H9 (cell line): Measurements from ENCODE around the gene RPRD1B. TPM values are rescaled to one million over a fixed set of nuclear protein-coding genes. Genes with fewer than 3 reads are reported as not detected.

Experiments
- DNase-seq: peaks from one replicate; pipeline ENCODE4 v3.0.0-alpha.2; 2017
- H2AFZ ChIP-seq: one replicate; pipeline ENCODE4 v1.6.1; 2013; ENCODE audit warnings: mild to moderate bottlenecking, low read length, control low read depth, moderate library complexity
- H2AK5ac ChIP-seq: 2 replicates; pipeline ENCODE4 v1.6.1; 2013; ENCODE audit warnings: low read length, control low read depth, mixed read lengths; ENCODE audit not compliant: insufficient read length
- H2BK120ac ChIP-seq: one replicate; pipeline ENCODE4 v1.6.1; 2013; ENCODE audit warnings: low read depth, mild to moderate bottlenecking, low read length, control low read depth, inconsistent platforms; ENCODE audit not compliant: poor library complexity, severe bottlenecking
- H2BK12ac ChIP-seq: 2 replicates; pipeline ENCODE4 v1.6.1; 2013; ENCODE audit warnings: low read length, control low read depth, mixed read lengths, low read depth; ENCODE audit not compliant: insufficient read length
- H2BK15ac ChIP-seq: 2 replicates; pipeline ENCODE4 v1.6.1; 2013; ENCODE audit warnings: low read depth, low read length, control low read depth
- H2BK20ac ChIP-seq: one replicate; pipeline ENCODE4 v1.6.1; 2013; ENCODE audit warnings: low read depth, mild to moderate bottlenecking, low read length, control low read depth, inconsistent platforms; ENCODE audit not compliant: poor library complexity, severe bottlenecking
- H2BK5ac ChIP-seq: 2 replicates; pipeline ENCODE4 v1.6.1; 2013; ENCODE audit warnings: low read length, control low read depth, mixed read lengths; ENCODE audit not compliant: insufficient read length
- H3K14ac ChIP-seq: 2 replicates; pipeline ENCODE4 v1.6.1; 2013; ENCODE audit warnings: low read length, control low read depth; ENCODE audit not compliant: insufficient read depth
- H3K18ac ChIP-seq: 2 replicates; pipeline ENCODE4 v1.6.1; 2013; ENCODE audit warnings: low read depth, mild to moderate bottlenecking, mixed read lengths, low read length, control low read depth; ENCODE audit not compliant: insufficient read length
- H3K23ac ChIP-seq: 2 replicates; pipeline ENCODE4 v1.6.1; 2013; ENCODE audit warnings: low read length, control low read depth, mixed read lengths, low read depth; ENCODE audit not compliant: insufficient read length
- H3K23me2 ChIP-seq: 2 replicates; pipeline ENCODE4 v1.6.1; 2013; ENCODE audit warnings: low read depth, mild to moderate bottlenecking, mixed read lengths, low read length, control low read depth; ENCODE audit not compliant: insufficient read length, poor library complexity, severe bottlenecking
- H3K27ac ChIP-seq: 2 replicates; pipeline ENCODE4 v1.5.1; 2013; ENCODE audit warnings: low read length, control low read depth, mixed read lengths, low read depth; ENCODE audit not compliant: insufficient read length
- H3K27me3 ChIP-seq: 2 replicates; pipeline ENCODE4 v1.6.1; 2013; ENCODE audit warnings: low read length, control low read depth, inconsistent platforms; ENCODE audit not compliant: insufficient read depth
- H3K4ac ChIP-seq: 2 replicates; pipeline ENCODE4 v1.6.1; 2013; ENCODE audit warnings: low read depth, mild to moderate bottlenecking, control low read depth, inconsistent platforms, low read length, moderate library complexity
- H3K4me1 ChIP-seq: 2 replicates; pipeline ENCODE4 v1.6.1; 2013; ENCODE audit warnings: low read length, control low read depth, inconsistent platforms; ENCODE audit not compliant: insufficient read depth
- H3K4me2 ChIP-seq: 2 replicates; pipeline ENCODE4 v1.6.1; 2013; ENCODE audit warnings: low read length, control low read depth, mixed read lengths; ENCODE audit not compliant: insufficient read length, insufficient read depth
- H3K56ac ChIP-seq: 2 replicates; pipeline ENCODE4 v1.6.1; 2013; ENCODE audit warnings: low read depth, mild to moderate bottlenecking, mixed read lengths, low read length, control low read depth; ENCODE audit not compliant: insufficient read length
- H3K79me1 ChIP-seq: 2 replicates; pipeline ENCODE4 v1.6.1; 2013; ENCODE audit warnings: low read depth, mild to moderate bottlenecking, moderate library complexity, low read length, control low read depth, inconsistent platforms; ENCODE audit not compliant: insufficient read depth, poor library complexity, severe bottlenecking
- H3K79me2 ChIP-seq: 2 replicates; pipeline ENCODE4 v1.6.1; 2013; ENCODE audit warnings: low read length, control low read depth, inconsistent platforms; ENCODE audit not compliant: insufficient read depth
- H3K9ac ChIP-seq: 2 replicates; pipeline ENCODE4 v1.6.1; 2013; ENCODE audit warnings: low read length, control low read depth, mixed read lengths; ENCODE audit not compliant: insufficient read length; ENCODE audit errors: extremely low read depth
- H3K9me3 ChIP-seq: one replicate; pipeline ENCODE4 v1.6.1; 2013; ENCODE audit warnings: low read depth, low read length, inconsistent platforms; ENCODE audit not compliant: control insufficient read depth
- H3T11ph ChIP-seq: one replicate; pipeline ENCODE4 v1.6.1; 2013; ENCODE audit warnings: mild to moderate bottlenecking, low read length, control low read depth, inconsistent platforms
- H4K20me1 ChIP-seq: one replicate; pipeline ENCODE4 v1.6.1; 2013; ENCODE audit not compliant: control insufficient read depth, insufficient read length, insufficient read depth
- H4K5ac ChIP-seq: 2 replicates; pipeline ENCODE4 v1.6.1; 2013; ENCODE audit warnings: low read depth, mild to moderate bottlenecking, mixed read lengths, low read length, control low read depth; ENCODE audit not compliant: insufficient read length
- H4K8ac ChIP-seq: replicated peaks from 2 replicates; pipeline ENCODE4 v1.6.1; 2013; ENCODE audit warnings: low read length, control low read depth, mixed read lengths, low read depth; ENCODE audit not compliant: insufficient read length
- H4K91ac ChIP-seq: 2 replicates; pipeline ENCODE4 v1.6.1; 2013; ENCODE audit warnings: low read depth, mild to moderate bottlenecking, moderate library complexity, mixed read lengths, low read length, control low read depth; ENCODE audit not compliant: insufficient read length
- H3K27ac Mint-ChIP-seq, 3 experiments: 2 replicates in 2 of 3; 3 replicates in 1 of 3; pipeline ENCODE4 v1.8.0; 2020 to 2021; ENCODE audit warnings: mixed read lengths in 3 of 3, mild to moderate bottlenecking in 1 of 3, moderate library complexity in 1 of 3
- H3K27me3 Mint-ChIP-seq: 2 replicates; pipeline ENCODE4 v1.8.0; 2021; ENCODE audit warnings: low read depth, mild to moderate bottlenecking, moderate library complexity, mixed read lengths
- H3K36me3 Mint-ChIP-seq, 3 experiments: 2 replicates in 2 of 3; 3 replicates in 1 of 3; pipeline ENCODE4 v1.8.0; 2020 to 2021; ENCODE audit warnings: low read depth in 3 of 3, mixed read lengths in 3 of 3; ENCODE audit not compliant: insufficient read depth in 1 of 3
- H3K4me1 Mint-ChIP-seq, 2 experiments: 2 replicates each; pipeline ENCODE4 v1.8.0; 2020; ENCODE audit warnings: mixed read lengths in 2 of 2
- H3K4me3 Mint-ChIP-seq, 2 experiments: 2 replicates in 1 of 2; 3 replicates in 1 of 2; pipeline ENCODE4 v1.8.0; 2020 to 2021; ENCODE audit warnings: mild to moderate bottlenecking in 2 of 2, mixed read lengths in 2 of 2, moderate library complexity in 1 of 2
- H3K9me3 Mint-ChIP-seq, 2 experiments: 2 replicates in 1 of 2; 3 replicates in 1 of 2; pipeline ENCODE4 v1.8.0; 2020; ENCODE audit warnings: mild to moderate bottlenecking in 2 of 2, mixed read lengths in 2 of 2, moderate library complexity in 1 of 2
- WGBS: extraction: QIAGEN DNeasy Blood & Tissue Kit; methylation state at CpG from one replicate; pipeline ENCODE4 v1.1.7; 2013; ENCODE audit warnings: missing lambda C conversion rate, low lambda C conversion rate, mixed read lengths; ENCODE audit not compliant: insufficient read length; ENCODE audit errors: extremely low coverage; 5-methylcytosine and 5-hydroxymethylcytosine counted together
- total RNA-seq: library from RNA; stranded (reverse); gene quantifications from 2 replicates; pipeline ENCODE4 v1.2.1, GENCODE V29; 2021
- TF ChIP-seq, protein P1 (sequence below): fragments of 200-600 bp; sonication (generic); conservative IDR thresholded peaks from 3 replicates; pipeline ENCODE4 v1.8.0; 2021; ENCODE audit warnings: antibody characterized with exemption, mild to moderate bottlenecking

Gene RPRD1B
- total RNA-seq, 1 experiment from 2014 or later = 34.3 TPM

DNA sequence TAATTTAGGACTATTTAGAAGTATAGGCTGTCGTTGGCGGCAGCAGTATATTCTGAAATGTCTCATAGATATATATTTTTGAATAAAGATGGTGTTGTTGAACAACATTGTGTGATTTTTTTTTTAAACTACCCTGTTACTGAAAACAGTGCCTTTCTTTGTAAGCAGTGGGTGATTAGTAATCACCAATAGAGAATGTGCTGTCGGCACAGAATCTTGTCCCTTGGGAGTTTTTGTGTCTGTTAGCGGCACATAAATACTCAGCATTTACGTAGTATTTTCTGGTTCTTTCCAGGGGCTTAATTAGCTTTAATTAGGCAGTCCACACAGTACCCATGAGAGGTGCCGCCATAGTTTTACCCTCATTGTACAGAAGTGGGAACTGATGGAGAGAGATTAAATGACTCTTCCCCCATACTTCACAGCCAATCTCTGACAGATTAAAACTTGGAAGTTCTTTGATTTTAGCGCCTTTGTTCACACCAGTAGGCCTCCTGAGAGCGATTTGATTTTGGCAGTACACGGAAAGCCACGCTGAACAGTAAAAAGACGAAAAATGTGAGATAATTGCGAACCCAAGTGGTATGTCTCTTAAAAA lies 58.8 kb downstream of the RPRD1B start:
- Histone ChIP-seq H3K14ac (no peak overlapping the region), H3K23ac (no peak overlapping the region), H3K79me1 (no peaks in the 10 kb centered on the region), H4K20me1 (no peaks in the 10 kb centered on the region), H3K23me2 (no peaks in the 10 kb centered on the region), H2BK5ac (no peak overlapping the region), H2BK20ac (no peak overlapping the region), H3K18ac (no peak overlapping the region), H3K4me1 (no peaks in the 10 kb centered on the region), H3K9ac (no peak overlapping the region), H2AFZ (no peak overlapping the region), H3K4me2 (no peak overlapping the region), H3T11ph (no peak overlapping the region), H3K56ac (no peak overlapping the region), H2AK5ac (no peak overlapping the region), H2BK120ac (no peak overlapping the region), H3K4ac (no peak overlapping the region), H3K27me3 (no peaks in the 10 kb centered on the region), H2BK15ac (no peak overlapping the region), H4K91ac (no peak overlapping the region), H4K8ac (no peak overlapping the region), H2BK12ac (no peak overlapping the region), H4K5ac (no peak overlapping the region), H3K79me2 (no peaks in the 10 kb centered on the region), H3K9me3 (no peaks in the 10 kb centered on the region), H3K27ac (no peak overlapping the region)
- no peak for DNase-seq
- Mint-ChIP-seq H3K27me3 (no peaks in the 10 kb centered on the region), H3K4me3 (no peak overlapping the region), H3K27ac (no peak overlapping the region), H3K9me3 (no peaks in the 10 kb centered on the region), H3K4me1 (peaks cover 3 to 6% of the 10 kb centered on the region in 2 experiments; a peak in 3 of 4 replicates), H3K36me3 (peaks cover 1 to 41% (median 22%) of the 10 kb centered on the region in 3 experiments; a peak in 6 of 7 replicates)
- TF ChIP-seq, protein P1, sequence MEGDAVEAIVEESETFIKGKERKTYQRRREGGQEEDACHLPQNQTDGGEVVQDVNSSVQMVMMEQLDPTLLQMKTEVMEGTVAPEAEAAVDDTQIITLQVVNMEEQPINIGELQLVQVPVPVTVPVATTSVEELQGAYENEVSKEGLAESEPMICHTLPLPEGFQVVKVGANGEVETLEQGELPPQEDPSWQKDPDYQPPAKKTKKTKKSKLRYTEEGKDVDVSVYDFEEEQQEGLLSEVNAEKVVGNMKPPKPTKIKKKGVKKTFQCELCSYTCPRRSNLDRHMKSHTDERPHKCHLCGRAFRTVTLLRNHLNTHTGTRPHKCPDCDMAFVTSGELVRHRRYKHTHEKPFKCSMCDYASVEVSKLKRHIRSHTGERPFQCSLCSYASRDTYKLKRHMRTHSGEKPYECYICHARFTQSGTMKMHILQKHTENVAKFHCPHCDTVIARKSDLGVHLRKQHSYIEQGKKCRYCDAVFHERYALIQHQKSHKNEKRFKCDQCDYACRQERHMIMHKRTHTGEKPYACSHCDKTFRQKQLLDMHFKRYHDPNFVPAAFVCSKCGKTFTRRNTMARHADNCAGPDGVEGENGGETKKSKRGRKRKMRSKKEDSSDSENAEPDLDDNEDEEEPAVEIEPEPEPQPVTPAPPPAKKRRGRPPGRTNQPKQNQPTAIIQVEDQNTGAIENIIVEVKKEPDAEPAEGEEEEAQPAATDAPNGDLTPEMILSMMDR = no peak
- WGBS = no CpG with 5 or more reads among the region's 12 CpGs
